Upper lobe of right lung (tissue), 1 donor: Measurements from ENCODE around the gene RCSD1. TPM values are rescaled to one million over a fixed set of nuclear protein-coding genes. Genes with fewer than 3 reads are reported as not detected.

Experiments used
- ATAC-seq: fragments of 200-7000 bp; cut with Tn5 transposase; one replicate; pipeline ENCODE4 v1.9.1; 2020; ENCODE audit warnings: mild to moderate bottlenecking, moderate library complexity
- DNase-seq: peaks from one replicate; pipeline ENCODE4 v3.0.0-alpha.2; 2020
- H3K27ac ChIP-seq: fragments of 200-600 bp; one replicate; pipeline ENCODE4 v1.8.0; 2022
- H3K27me3 ChIP-seq: fragments of 200-600 bp; one replicate; pipeline ENCODE4 v1.8.0; 2022; ENCODE audit warnings: mild to moderate bottlenecking
- H3K36me3 ChIP-seq: fragments of 200-600 bp; one replicate; pipeline ENCODE4 v1.8.0; 2022
- H3K4me1 ChIP-seq: fragments of 200-600 bp; one replicate; pipeline ENCODE4 v1.8.0; 2022
- H3K4me3 ChIP-seq: fragments of 200-600 bp; one replicate; pipeline ENCODE4 v1.8.0; 2022; ENCODE audit warnings: mild to moderate bottlenecking
- H3K9me3 ChIP-seq: fragments of 200-600 bp; one replicate; pipeline ENCODE4 v1.8.0; 2022
- intact Hi-C: fragments of 100-400 bp; cut with DNase I; formaldehyde crosslinking; loops from one replicate; pipeline ENCODE4 v1.11.0; 2022
- total RNA-seq: library from RNA; stranded (reverse); fragmentation: NEBNext Ultra II Directional; extraction: Animal tissue kit (Norgen Biotek cat#: 25700); gene quantifications from one replicate; pipeline ENCODE4 v1.2.1, GENCODE V29; 2021
- TF ChIP-seq, protein P1 (sequence below): fragments of 200-600 bp; IDR thresholded peaks from one replicate; pipeline ENCODE4 v1.8.0; 2022; ENCODE audit warnings: antibody characterized with exemption
- donor health status: DM: no; HTN: yes; CAD: no; lungs with severe emphysema.

RCSD1 gene
- total RNA-seq, 1 donor from 2014 or later, result 14.8 TPM

DNA sequence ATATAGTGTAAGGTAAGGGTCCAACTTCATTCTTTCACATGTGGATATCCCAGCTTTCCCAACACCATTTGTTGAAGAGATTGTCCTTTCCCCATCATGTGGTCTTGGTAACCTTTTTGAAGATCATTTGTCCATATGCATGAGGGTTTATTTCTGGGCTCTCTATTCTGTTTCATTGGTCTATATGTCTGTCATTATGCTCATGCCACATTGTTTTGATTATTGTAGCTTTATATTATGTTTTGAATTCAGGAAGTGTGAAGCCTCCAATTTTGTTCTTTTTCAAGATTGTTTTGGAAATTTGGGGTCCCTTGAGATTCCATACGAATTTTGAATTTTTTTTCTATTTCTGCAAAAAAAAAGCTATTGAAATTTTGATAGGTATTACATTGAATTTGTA is 15.2 kb upstream of the RCSD1 start:
- no peak for DNase-seq
- no peaks in the 10 kb centered on the region for H3K9me3 ChIP-seq
- H3K27me3 ChIP-seq, result no peaks in the 10 kb centered on the region
- no peak overlapping the region for H3K27ac ChIP-seq
- intact Hi-C loops, result no loop called here
- H3K36me3 ChIP-seq, result no peaks in the 10 kb centered on the region
- no peak for ATAC-seq
- H3K4me3 ChIP-seq, result no peak overlapping the region
- H3K4me1 ChIP-seq, result peaks cover 28% of the 10 kb centered on the region
- TF ChIP-seq, protein P1, sequence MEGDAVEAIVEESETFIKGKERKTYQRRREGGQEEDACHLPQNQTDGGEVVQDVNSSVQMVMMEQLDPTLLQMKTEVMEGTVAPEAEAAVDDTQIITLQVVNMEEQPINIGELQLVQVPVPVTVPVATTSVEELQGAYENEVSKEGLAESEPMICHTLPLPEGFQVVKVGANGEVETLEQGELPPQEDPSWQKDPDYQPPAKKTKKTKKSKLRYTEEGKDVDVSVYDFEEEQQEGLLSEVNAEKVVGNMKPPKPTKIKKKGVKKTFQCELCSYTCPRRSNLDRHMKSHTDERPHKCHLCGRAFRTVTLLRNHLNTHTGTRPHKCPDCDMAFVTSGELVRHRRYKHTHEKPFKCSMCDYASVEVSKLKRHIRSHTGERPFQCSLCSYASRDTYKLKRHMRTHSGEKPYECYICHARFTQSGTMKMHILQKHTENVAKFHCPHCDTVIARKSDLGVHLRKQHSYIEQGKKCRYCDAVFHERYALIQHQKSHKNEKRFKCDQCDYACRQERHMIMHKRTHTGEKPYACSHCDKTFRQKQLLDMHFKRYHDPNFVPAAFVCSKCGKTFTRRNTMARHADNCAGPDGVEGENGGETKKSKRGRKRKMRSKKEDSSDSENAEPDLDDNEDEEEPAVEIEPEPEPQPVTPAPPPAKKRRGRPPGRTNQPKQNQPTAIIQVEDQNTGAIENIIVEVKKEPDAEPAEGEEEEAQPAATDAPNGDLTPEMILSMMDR, result no peak

DNA sequence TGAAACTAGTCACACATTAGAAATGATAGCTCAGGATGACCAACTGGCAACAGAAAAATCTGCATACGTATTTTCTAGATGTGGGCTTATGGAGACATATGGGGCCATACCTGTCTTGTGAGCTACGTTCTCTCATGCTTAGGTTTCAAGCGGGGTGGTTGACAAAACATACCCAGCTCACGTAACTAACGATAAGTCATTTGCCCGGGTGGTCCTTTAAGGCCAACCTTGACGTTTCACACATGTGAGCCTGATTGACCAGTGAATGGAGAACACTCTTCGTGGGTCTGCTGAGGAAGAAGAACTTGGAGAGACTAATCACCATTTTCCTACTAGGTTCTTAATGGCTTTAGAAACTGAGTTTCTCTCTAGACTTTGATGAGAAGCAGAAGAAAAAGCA is 13.5 kb upstream of the RCSD1 start:
- ATAC-seq, result no peak

DNA sequence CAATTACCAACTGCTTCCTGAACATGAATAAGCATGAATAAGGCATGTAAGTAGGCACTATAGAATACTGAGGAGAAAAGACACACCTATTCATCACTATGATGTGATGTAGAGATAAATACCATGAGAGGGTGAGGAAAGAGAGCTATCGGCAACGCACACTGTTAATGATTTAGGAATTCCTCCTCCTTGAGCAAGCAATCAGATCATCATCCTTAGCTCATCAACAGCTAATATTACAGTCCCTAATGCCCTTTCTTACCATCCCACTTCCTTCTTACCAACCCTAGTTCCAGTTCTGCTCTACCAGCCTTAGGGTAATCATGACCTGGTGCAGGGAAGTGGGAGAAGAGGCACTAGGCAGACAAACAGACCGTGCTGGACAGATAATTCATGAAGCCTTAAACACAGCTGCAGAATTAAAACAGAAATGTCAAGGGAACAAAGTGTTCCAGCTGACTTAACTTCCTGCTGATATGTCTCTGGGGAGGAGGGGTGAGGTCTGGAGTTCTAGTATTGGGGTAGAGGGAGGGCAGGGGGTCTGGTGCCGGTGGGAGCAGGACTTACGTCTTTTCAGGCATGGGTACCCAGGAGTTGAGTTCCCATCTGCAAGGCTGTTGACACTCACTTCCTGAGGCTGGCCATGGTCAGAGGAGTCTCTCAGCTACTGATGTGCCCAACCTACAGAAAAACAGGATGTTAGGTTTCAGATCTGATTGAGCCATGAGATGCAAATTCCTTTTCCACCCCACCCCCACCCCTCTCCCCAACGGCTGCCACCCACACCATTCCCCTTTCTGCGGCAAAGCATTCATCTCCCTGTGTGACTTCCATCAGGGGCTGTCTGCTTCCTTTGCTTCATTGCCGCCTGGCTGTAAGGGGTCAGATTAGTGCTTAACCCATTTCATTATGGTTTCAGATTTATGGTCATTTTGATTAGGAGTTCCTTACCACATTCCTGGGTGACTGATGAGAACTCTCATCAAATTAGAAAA is 12.6 kb upstream of the RCSD1 start:
- intact Hi-C loops, result no loop called here
- Histone ChIP-seq H3K27ac (peak overlapping the region; percentile 70), H3K9me3 (no peaks in the 10 kb centered on the region), H3K4me1 (peaks cover 24% of the 10 kb centered on the region), H3K36me3 (no peaks in the 10 kb centered on the region), H3K4me3 (peak overlapping the region; percentile 11), H3K27me3 (no peaks in the 10 kb centered on the region)
- DNase-seq (no peak), ATAC-seq (peak; percentile 92)
- TF ChIP-seq, protein P1, result no peak

More for the DNA sequence above, 13.5 kb upstream of the RCSD1 start:
- TF ChIP-seq, protein P1, result no peak
- Histone ChIP-seq H3K27me3 (no peaks in the 10 kb centered on the region), H3K4me1 (peaks cover 28% of the 10 kb centered on the region), H3K4me3 (no peak overlapping the region), H3K36me3 (no peaks in the 10 kb centered on the region), H3K9me3 (no peaks in the 10 kb centered on the region), H3K27ac (peak overlapping the region; percentile 70)
- no peak for DNase-seq
- intact Hi-C loops, result no loop called here

DNA sequence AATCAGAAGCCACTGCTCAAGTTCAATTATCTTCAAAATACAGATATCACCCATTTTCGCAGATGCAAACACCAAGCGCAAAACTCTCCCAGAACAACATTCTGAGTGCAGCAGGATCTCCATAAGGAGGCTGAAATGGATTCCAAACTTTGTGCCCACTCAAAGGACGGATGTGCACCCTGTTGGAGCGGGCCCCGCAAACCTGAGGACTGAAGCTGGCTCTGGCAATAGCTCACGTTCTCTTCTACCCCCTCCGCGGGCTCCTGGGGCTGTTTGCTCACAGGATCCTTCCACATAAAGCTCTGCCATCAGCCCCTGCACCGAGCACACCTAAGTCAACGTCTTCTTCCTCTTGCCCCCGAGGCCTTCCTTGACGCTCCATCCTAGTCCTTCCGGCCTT is 11.7 kb upstream of the RCSD1 start:
- ATAC-seq, result no peak
- H3K4me3 ChIP-seq, result no peak overlapping the region
- DNase-seq, result no peak
- TF ChIP-seq, protein P1, result no peak
- no peaks in the 10 kb centered on the region for H3K27me3 ChIP-seq
- intact Hi-C loops, result no loop called here
- H3K9me3 ChIP-seq, result no peaks in the 10 kb centered on the region
- H3K36me3 ChIP-seq, result no peaks in the 10 kb centered on the region
- peaks cover 24% of the 10 kb centered on the region for H3K4me1 ChIP-seq
- H3K27ac ChIP-seq, result peak overlapping the region; percentile 70

DNA sequence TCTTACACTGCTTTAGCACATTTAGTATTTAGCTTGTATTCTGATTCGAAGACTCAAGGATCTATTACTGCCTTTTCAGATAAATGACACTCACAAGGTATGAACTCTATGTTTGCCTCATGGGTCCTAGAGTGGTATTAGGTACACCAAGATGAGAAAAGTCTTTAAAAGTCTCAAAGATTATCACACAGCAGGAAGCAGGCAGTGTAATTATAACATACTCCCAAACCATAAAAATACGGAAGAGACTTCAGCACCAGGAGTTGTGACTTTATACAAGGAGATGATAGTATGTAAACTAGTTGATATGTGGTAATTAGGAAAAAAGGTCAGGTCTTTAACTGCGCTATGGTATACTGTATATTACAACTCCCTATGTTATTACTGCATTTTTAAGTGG is 11.2 kb upstream of the RCSD1 start:
- Histone ChIP-seq H3K4me3 (no peak overlapping the region), H3K27me3 (no peaks in the 10 kb centered on the region), H3K36me3 (no peaks in the 10 kb centered on the region), H3K9me3 (no peaks in the 10 kb centered on the region), H3K27ac (no peak overlapping the region), H3K4me1 (peaks cover 24% of the 10 kb centered on the region)
- TF ChIP-seq, protein P1, result no peak
- DNase-seq (no peak), ATAC-seq (no peak)
- intact Hi-C loops, result no loop called here
